ENCODE measurements around the gene USF3.

The USF3 gene

GRCh38 chr3:113695786-113696645, at the start of gene USF3:
USF3 (minus strand) TSS chr3:113696642; CDS start chr3:113674878, 21,764 bp downstream.
- Mint-ChIP-seq H3K4me1 (peaks cover 34% of the 10 kb centered on the region), H3K27ac (peak within 1 kb of the TSS; percentile 94), H3K4me3 (peak within 1 kb of the TSS; percentile 93), H3K36me3 (ENCODE audit: low read depth) (peaks cover 4% of the 10 kb centered on the region), H3K27me3 (no peaks in the 10 kb centered on the region), H3K9me3 (no peaks in the 10 kb centered on the region)
- peak; percentile 77 for ATAC-seq
- DNase-seq, result peak; percentile 81

GRCh38 chr3:113745756-113746547, 49.5 kb upstream of the USF3 start, which contains the start of gene NAA50:
NAA50 (minus strand) TSS chr3:113746249; CDS start chr3:113745949, 300 bp downstream.
- no peaks in the 10 kb centered on the region for H3K9me3 Mint-ChIP-seq
- H3K27ac Mint-ChIP-seq, result peak within 1 kb of the TSS; percentile 99
- H3K36me3 Mint-ChIP-seq (ENCODE audit: low read depth), result peaks cover 39% of the 10 kb centered on the region
- ATAC-seq (peak; percentile 65), DNase-seq (peak; percentile 96)
- H3K27me3 Mint-ChIP-seq, result no peaks in the 10 kb centered on the region
- H3K4me3 Mint-ChIP-seq, result peak within 1 kb of the TSS; percentile 97
- H3K4me1 Mint-ChIP-seq, result peaks cover 71% of the 10 kb centered on the region

- peak overlapping the region; percentile 99 for H3K27ac Mint-ChIP-seq
- H3K27me3 Mint-ChIP-seq, result no peaks in the 10 kb centered on the region
- ATAC-seq (peak; percentile 77), DNase-seq (peak; percentile 70)
- H3K9me3 Mint-ChIP-seq, result no peaks in the 10 kb centered on the region
- H3K36me3 Mint-ChIP-seq (ENCODE audit: low read depth), result peaks cover 39% of the 10 kb centered on the region
- H3K4me1 Mint-ChIP-seq, result peaks cover 76% of the 10 kb centered on the region
- peak overlapping the region; percentile 97 for H3K4me3 Mint-ChIP-seq
These were observed 48.7 kb upstream of the USF3 start for GRCh38 chr3:113744941-113745755.

- H3K4me3 Mint-ChIP-seq, result peak overlapping the region; percentile 97
- DNase-seq, result no peak
These were observed 46.7 kb upstream of the USF3 start for GRCh38 chr3:113743006-113743630.

GRCh38 chr3:113741620-113742019, 45.2 kb upstream of the USF3 start:
- Mint-ChIP-seq H3K27ac (no peak overlapping the region), H3K27me3 (no peaks in the 10 kb centered on the region), H3K36me3 (ENCODE audit: low read depth) (peaks cover 44% of the 10 kb centered on the region), H3K4me3 (no peak overlapping the region), H3K9me3 (no peaks in the 10 kb centered on the region), H3K4me1 (peaks cover 78% of the 10 kb centered on the region)
- ATAC-seq, result no peak
- DNase-seq, result no peak

More at GRCh38 chr3:113743006-113743630, 46.7 kb upstream of the USF3 start:
- Mint-ChIP-seq H3K9me3 (no peaks in the 10 kb centered on the region), H3K4me1 (peaks cover 71% of the 10 kb centered on the region), H3K27me3 (no peaks in the 10 kb centered on the region), H3K27ac (peak overlapping the region; percentile 34), H3K36me3 (ENCODE audit: low read depth) (peaks cover 44% of the 10 kb centered on the region)
- ATAC-seq, result no peak

GRCh38 chr3:113741086-113741485, 44.6 kb upstream of the USF3 start:
- no peak overlapping the region for H3K4me3 Mint-ChIP-seq
- peaks cover 41% of the 10 kb centered on the region for H3K36me3 Mint-ChIP-seq (ENCODE audit: low read depth)
- no peak for ATAC-seq
- H3K27ac Mint-ChIP-seq, result no peak overlapping the region
- H3K27me3 Mint-ChIP-seq, result no peaks in the 10 kb centered on the region
- DNase-seq, result no peak
- peaks cover 79% of the 10 kb centered on the region for H3K4me1 Mint-ChIP-seq
- H3K9me3 Mint-ChIP-seq, result no peaks in the 10 kb centered on the region

GRCh38 chr3:113736548-113737089, 40.2 kb upstream of the USF3 start:
- H3K9me3 Mint-ChIP-seq, result no peaks in the 10 kb centered on the region
- ATAC-seq (peak; percentile 78), DNase-seq (no peak)
- peaks cover 60% of the 10 kb centered on the region for H3K4me1 Mint-ChIP-seq
- H3K36me3 Mint-ChIP-seq (ENCODE audit: low read depth), result peaks cover 15% of the 10 kb centered on the region
- H3K27ac Mint-ChIP-seq, result peak overlapping the region; percentile 77
- no peaks in the 10 kb centered on the region for H3K27me3 Mint-ChIP-seq
- H3K4me3 Mint-ChIP-seq, result peak overlapping the region; percentile 22

GRCh38 chr3:113731694-113732093, 35.3 kb upstream of the USF3 start:
- Mint-ChIP-seq H3K27me3 (no peaks in the 10 kb centered on the region), H3K27ac (no peak overlapping the region), H3K4me1 (peaks cover 23% of the 10 kb centered on the region), H3K4me3 (no peak overlapping the region), H3K9me3 (no peaks in the 10 kb centered on the region), H3K36me3 (ENCODE audit: low read depth) (peaks cover 29% of the 10 kb centered on the region)
- ATAC-seq, result no peak
- DNase-seq, result no peak

- Mint-ChIP-seq H3K9me3 (no peaks in the 10 kb centered on the region), H3K36me3 (ENCODE audit: low read depth) (peaks cover 31% of the 10 kb centered on the region)
- no peak for ATAC-seq
These were observed 34.1 kb upstream of the USF3 start for GRCh38 chr3:113730550-113730949.

GRCh38 chr3:113728661-113729060, 32.2 kb upstream of the USF3 start:
- no peaks in the 10 kb centered on the region for H3K9me3 Mint-ChIP-seq
- H3K27ac Mint-ChIP-seq, result no peak overlapping the region
- H3K36me3 Mint-ChIP-seq (ENCODE audit: low read depth), result peaks cover 43% of the 10 kb centered on the region
- H3K27me3 Mint-ChIP-seq, result no peaks in the 10 kb centered on the region
- no peak for ATAC-seq
- peaks cover 17% of the 10 kb centered on the region for H3K4me1 Mint-ChIP-seq
- no peak overlapping the region for H3K4me3 Mint-ChIP-seq
- no peak for DNase-seq

More at GRCh38 chr3:113730550-113730949, 34.1 kb upstream of the USF3 start:
- H3K4me1 Mint-ChIP-seq, result peaks cover 19% of the 10 kb centered on the region
- no peak overlapping the region for H3K4me3 Mint-ChIP-seq
- H3K27ac Mint-ChIP-seq, result no peak overlapping the region
- no peak for DNase-seq
- no peaks in the 10 kb centered on the region for H3K27me3 Mint-ChIP-seq

- peaks cover 55% of the 10 kb centered on the region for H3K36me3 Mint-ChIP-seq (ENCODE audit: low read depth)
- H3K9me3 Mint-ChIP-seq, result no peaks in the 10 kb centered on the region
- H3K4me3 Mint-ChIP-seq, result no peak overlapping the region
- no peak for DNase-seq
- ATAC-seq, result no peak
- H3K27ac Mint-ChIP-seq, result no peak overlapping the region
- peaks cover 31% of the 10 kb centered on the region for H3K4me1 Mint-ChIP-seq
- H3K27me3 Mint-ChIP-seq, result no peaks in the 10 kb centered on the region
These were observed 25.2 kb upstream of the USF3 start for GRCh38 chr3:113721636-113722035.

GRCh38 chr3:113719758-113720157, 23.3 kb upstream of the USF3 start:
- Mint-ChIP-seq H3K36me3 (ENCODE audit: low read depth) (peaks cover 55% of the 10 kb centered on the region), H3K27ac (no peak overlapping the region), H3K27me3 (no peaks in the 10 kb centered on the region), H3K4me1 (peaks cover 30% of the 10 kb centered on the region), H3K4me3 (no peak overlapping the region), H3K9me3 (no peaks in the 10 kb centered on the region)
- DNase-seq, result no peak
- no peak for ATAC-seq

GRCh38 chr3:113719294-113719693, 22.9 kb upstream of the USF3 start:
- Mint-ChIP-seq H3K4me1 (peaks cover 29% of the 10 kb centered on the region), H3K9me3 (no peaks in the 10 kb centered on the region), H3K36me3 (ENCODE audit: low read depth) (peaks cover 53% of the 10 kb centered on the region), H3K4me3 (no peak overlapping the region), H3K27ac (no peak overlapping the region), H3K27me3 (no peaks in the 10 kb centered on the region)
- no peak for DNase-seq
- no peak for ATAC-seq

Measured in activated naive CD8-positive, alpha-beta T cell treated with anti-CD3 and anti-CD28 coated beads, Interleukin-2, amount 50 U/mL, for 24 hours (primary cell).